HFF-Myc (cell line): Measurements from ENCODE around the gene TSPAN32.

Source experiments
- DNase-seq: peaks from one replicate; pipeline ENCODE4 v3.0.0-alpha.2; 2011; ENCODE audit warnings: low read depth; ENCODE audit errors: extremely low read depth
- H3K4me3 ChIP-seq: replicated peaks from 2 replicates; pipeline ENCODE4 v1.5.1; 2011; ENCODE audit warnings: low read depth, mild to moderate bottlenecking, control low read depth, low read length
- TF ChIP-seq, protein P1 (sequence below): IDR thresholded peaks from 2 replicates; pipeline ENCODE4 v1.5.1; 2012; ENCODE audit warnings: mild to moderate bottlenecking, low read depth, low read length, control low read depth; ENCODE audit errors: missing control alignments

The TSPAN32 gene

DNA sequence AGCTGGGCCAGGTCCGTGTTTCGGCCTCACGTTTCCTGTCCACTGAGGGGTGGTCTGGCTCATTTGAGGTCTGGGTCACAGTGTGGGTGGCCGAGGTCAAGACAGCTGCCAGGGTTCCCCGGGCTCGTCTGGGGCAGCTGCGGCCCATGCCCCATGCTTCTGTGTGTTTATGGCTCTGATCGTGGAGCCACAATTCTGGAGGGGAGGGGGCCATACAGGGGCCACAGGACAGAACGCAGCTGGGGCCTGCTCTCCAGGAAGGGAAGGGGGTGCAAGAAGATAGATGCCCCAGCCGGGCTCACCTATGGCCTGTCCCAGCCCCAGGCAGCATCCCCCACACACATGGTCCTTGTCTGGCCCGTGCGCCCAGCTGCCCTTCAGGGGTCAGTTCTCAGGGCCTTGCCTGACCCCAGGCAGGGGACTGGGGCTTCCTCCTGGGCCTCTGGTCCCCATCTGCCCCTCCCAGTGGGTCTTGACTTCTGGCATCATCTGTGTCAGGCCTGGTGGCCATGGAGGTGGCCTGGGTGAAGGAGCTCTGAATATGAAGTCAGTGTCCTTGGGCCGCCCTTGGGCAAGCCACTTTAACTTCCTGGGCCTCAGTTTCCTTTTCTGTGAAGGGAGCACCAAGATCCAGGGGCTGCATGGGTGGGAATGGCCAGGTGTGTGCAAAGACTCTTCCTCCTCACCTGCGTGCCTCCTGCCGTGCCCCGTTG is 8.4 kb downstream of the TSPAN32 start:
- TF ChIP-seq, protein P1, sequence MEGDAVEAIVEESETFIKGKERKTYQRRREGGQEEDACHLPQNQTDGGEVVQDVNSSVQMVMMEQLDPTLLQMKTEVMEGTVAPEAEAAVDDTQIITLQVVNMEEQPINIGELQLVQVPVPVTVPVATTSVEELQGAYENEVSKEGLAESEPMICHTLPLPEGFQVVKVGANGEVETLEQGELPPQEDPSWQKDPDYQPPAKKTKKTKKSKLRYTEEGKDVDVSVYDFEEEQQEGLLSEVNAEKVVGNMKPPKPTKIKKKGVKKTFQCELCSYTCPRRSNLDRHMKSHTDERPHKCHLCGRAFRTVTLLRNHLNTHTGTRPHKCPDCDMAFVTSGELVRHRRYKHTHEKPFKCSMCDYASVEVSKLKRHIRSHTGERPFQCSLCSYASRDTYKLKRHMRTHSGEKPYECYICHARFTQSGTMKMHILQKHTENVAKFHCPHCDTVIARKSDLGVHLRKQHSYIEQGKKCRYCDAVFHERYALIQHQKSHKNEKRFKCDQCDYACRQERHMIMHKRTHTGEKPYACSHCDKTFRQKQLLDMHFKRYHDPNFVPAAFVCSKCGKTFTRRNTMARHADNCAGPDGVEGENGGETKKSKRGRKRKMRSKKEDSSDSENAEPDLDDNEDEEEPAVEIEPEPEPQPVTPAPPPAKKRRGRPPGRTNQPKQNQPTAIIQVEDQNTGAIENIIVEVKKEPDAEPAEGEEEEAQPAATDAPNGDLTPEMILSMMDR: no peak
- no peak overlapping the region for H3K4me3 ChIP-seq
- DNase-seq: no peak

GRCh38 chr11:2310786-2311352 is 9.1 kb downstream of the TSPAN32 start:
- TF ChIP-seq, protein P1: no peak
- DNase-seq: no peak
- H3K4me3 ChIP-seq: no peak overlapping the region

- DNase-seq: no peak
- TF ChIP-seq, protein P1: no peak
- H3K4me3 ChIP-seq: no peak overlapping the region
Measured at GRCh38 chr11:2311353-2312133, 9.7 kb downstream of the TSPAN32 start.

DNA sequence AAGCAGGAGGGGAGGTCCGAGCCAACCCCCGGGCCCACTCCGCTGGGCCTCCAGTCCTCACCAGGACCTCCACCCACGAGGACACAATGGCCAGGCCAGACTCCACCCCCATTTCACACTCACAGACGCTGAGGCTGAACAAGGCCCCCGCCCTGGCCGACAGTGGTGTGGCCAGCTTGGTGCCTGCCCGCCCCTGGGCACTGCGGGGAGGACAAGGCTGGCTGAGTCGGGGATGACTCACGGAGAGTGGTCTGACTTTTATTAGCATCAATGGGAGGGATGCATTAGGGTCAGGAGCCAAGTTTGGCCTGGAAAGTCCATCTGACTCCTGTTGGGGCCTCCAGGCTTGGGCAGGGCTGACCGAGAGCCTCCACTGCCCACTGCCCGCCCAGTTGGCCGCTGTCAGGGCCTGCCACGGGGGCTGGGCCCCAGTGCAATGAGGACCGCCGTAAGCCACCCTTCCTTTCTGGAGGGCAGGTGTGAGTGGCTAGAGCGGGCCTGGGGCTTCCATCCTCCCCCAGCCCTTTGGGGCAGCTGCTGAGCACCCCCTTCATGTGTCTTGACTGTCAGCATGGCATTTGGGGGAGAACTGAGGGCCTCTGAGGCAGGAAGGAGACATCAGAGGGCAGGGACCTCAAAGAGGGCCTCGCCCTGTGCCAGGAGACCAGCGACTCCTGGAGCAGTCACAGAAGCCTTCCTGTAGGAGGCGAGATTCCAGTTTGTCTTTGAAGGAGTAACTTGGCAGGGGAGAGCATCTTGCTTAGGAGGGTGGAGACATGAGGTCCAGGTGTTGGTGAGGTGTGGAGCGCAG is 10.6 kb downstream of the TSPAN32 start:
- peak; percentile 17 for DNase-seq
- TF ChIP-seq, protein P1: no peak
- H3K4me3 ChIP-seq: no peak overlapping the region

- no peak overlapping the region for H3K4me3 ChIP-seq
- TF ChIP-seq, protein P1: no peak
- no peak for DNase-seq
Measured at GRCh38 chr11:2313051-2313951, 11.5 kb downstream of the TSPAN32 start.

GRCh38 chr11:2314136-2314524 is 12.3 kb downstream of the TSPAN32 start:
- no peak overlapping the region for H3K4me3 ChIP-seq
- TF ChIP-seq, protein P1: no peak
- DNase-seq: no peak
